OCI-LY1 (cell line): Measurements from ENCODE around the gene NEUROD6.

Experiments
- EZH2 ChIP-seq: fragments of 200-600 bp; sonication (generic), shearing (Covaris generic); IDR thresholded peaks from 2 replicates; pipeline ENCODE4 v1.8.0; 2017; ENCODE audit warnings: borderline replicate concordance, mixed run types, mild to moderate bottlenecking, antibody characterized with exemption, low read length, moderate library complexity, mixed read lengths
- TF ChIP-seq, protein P1 (sequence below): fragments of 200-600 bp; sonication (generic), shearing (Covaris generic); IDR thresholded peaks from 2 replicates; pipeline ENCODE4 v1.5.1; 2017; ENCODE audit warnings: mild to moderate bottlenecking, antibody characterized with exemption, low read length, moderate library complexity, mixed read lengths

DNA sequence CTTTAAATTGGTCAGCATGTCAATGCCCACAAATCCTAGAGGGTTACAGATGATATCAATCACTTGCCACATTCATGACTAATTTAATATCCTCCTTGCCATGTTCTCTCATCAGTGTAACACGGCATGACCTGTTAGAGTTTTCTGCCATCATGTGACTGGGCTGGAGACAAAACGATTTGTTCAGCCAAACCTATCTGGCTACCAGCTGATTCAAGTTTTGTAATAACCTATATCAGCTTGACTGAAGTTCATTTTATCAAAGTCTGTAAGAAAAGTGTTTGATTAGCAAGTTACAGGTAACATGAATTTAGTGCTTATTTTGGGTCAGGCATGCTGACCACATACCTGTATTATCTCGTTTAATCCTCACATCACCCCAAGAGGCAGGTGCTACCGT lies 25.7 kb downstream of the NEUROD6 start:
- TF ChIP-seq, protein P1, sequence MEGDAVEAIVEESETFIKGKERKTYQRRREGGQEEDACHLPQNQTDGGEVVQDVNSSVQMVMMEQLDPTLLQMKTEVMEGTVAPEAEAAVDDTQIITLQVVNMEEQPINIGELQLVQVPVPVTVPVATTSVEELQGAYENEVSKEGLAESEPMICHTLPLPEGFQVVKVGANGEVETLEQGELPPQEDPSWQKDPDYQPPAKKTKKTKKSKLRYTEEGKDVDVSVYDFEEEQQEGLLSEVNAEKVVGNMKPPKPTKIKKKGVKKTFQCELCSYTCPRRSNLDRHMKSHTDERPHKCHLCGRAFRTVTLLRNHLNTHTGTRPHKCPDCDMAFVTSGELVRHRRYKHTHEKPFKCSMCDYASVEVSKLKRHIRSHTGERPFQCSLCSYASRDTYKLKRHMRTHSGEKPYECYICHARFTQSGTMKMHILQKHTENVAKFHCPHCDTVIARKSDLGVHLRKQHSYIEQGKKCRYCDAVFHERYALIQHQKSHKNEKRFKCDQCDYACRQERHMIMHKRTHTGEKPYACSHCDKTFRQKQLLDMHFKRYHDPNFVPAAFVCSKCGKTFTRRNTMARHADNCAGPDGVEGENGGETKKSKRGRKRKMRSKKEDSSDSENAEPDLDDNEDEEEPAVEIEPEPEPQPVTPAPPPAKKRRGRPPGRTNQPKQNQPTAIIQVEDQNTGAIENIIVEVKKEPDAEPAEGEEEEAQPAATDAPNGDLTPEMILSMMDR: no peak
- TF ChIP-seq EZH2: no peak
